ENCODE measurements around the gene TSC22D2.

DNA sequence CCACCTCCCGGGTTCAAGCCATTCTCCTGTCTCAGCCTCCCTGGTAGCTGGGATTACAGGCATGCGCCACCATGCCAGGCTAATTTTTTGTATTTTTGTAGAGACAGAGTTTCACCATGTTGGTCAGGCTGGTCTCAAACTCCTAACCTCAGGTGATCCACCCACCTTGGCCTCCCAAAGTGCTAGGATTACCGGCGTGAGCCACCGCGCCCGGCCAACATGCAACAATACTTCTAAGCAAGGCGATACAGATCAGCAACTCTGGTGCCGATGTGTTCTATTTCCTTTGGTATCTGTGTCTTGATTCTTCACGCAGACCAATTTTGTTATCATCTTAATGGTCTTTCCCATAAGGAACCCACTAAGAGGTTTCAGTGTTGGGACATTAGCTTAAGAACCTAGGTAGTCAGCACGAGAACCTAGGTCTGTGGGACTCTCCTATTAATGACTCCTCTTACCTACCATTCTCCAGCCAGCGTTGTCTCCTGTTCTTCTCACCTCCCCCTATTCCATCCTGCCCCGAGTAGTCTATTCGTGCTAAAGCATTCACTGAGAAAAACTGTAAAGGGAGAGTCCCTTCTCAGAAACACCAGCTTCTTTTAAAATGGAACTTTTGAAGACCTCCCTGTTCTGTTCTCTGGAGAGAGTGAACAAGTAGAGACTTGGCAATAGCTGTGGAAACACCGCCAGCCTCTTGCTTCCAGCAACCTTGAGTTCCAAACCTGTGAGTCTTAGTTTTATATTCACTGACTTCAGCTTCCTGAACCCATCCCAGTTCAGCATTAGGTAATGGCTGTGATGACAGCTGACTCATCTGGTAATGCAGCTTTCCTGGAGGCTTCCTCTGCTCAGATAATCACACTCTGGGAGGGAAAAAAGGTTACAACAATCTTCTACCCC lies 61.2 kb downstream of the TSC22D2 start:
- TF ChIP-seq, protein P1, sequence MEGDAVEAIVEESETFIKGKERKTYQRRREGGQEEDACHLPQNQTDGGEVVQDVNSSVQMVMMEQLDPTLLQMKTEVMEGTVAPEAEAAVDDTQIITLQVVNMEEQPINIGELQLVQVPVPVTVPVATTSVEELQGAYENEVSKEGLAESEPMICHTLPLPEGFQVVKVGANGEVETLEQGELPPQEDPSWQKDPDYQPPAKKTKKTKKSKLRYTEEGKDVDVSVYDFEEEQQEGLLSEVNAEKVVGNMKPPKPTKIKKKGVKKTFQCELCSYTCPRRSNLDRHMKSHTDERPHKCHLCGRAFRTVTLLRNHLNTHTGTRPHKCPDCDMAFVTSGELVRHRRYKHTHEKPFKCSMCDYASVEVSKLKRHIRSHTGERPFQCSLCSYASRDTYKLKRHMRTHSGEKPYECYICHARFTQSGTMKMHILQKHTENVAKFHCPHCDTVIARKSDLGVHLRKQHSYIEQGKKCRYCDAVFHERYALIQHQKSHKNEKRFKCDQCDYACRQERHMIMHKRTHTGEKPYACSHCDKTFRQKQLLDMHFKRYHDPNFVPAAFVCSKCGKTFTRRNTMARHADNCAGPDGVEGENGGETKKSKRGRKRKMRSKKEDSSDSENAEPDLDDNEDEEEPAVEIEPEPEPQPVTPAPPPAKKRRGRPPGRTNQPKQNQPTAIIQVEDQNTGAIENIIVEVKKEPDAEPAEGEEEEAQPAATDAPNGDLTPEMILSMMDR (conservative IDR thresholded peaks at IDR 0.05): no peak
- no peak for TF ChIP-seq ZFX (IDR thresholded peaks at IDR 0.05)
